ENCODE data around the gene GRM3. TPM values are rescaled to one million over a fixed set of nuclear protein-coding genes. Genes with fewer than 3 reads are reported as not detected.

The GRM3 gene
- polyA plus RNA-seq, 1 of the 3 experiments (the other 2 are of a cell fraction) = not detected

DNA sequence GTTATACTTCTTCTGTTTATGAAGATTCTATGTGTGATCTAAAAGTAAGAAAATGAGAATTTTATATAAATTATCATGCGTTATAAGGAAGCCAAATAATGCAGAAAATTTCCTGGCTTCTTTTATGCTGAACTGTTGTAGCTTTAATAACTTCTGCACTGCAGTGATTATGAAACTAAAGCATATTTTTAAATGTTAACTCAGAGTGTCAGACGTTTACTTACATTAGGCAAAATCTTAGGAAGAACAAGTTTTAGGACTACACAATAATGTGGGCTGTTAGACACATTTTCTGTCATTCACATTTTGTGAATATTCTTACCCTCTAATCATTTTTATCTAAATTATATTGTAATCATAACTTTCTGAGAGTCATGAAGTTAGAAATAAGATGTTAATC lies 22.0 kb downstream of the GRM3 start:
- Histone ChIP-seq H3K79me2 (ENCODE audit: insufficient read depth) (no peaks in the 10 kb centered on the region), H3K27me3 (ENCODE audit: insufficient read depth) (no peaks in the 10 kb centered on the region), H3K9me3 (no peaks in the 10 kb centered on the region), H3K4me1 (ENCODE audit: control insufficient read depth in 1 of 2, insufficient read depth in 2 of 2, low read depth in 1 of 2, low read length in 1 of 2) (no peaks in the 10 kb centered on the region), H2AFZ (ENCODE audit: low read depth) (no peak overlapping the region), H3K9me2 (no peaks in the 10 kb centered on the region; the same call in 1 of the 2 replicates), H3K4me3 (ENCODE audit: low read depth in 2 of 2, low read length in 1 of 2) (no peak overlapping the region), H3K9ac (no peak overlapping the region), H3K27ac (ENCODE audit: low read depth in 2 of 2, low read length in 1 of 2) (no peak overlapping the region), H4K20me1 (ENCODE audit: insufficient read depth) (no peaks in the 10 kb centered on the region), H3F3A (replicated peaks; ENCODE audit: insufficient read depth) (no peaks in the 10 kb centered on the region), H3K4me2 (no peak overlapping the region), H3K36me3 (replicated peaks in 1 of 2; ENCODE audit: control insufficient read depth in 1 of 2, insufficient read depth in 2 of 2, low read length in 1 of 2) (no peaks in the 10 kb centered on the region)
- DNase-seq = no peak
- TF ChIP-seq RCOR1 (IDR thresholded peaks at IDR 0.05; ENCODE audit: low read length) (no peak), FOSL2 (IDR thresholded peaks at IDR 0.05; ENCODE audit: borderline replicate concordance, low read depth) (no peak)
- WGBS (ENCODE audit: low lambda C conversion rate) = 18% methylated on average over 2 of the region's 2 CpGs
- CTCF ChIA-PET = interaction anchor here (0.6 to 1.8 kb wide), 3 partner anchors 9 to 212 kb away, joined by 3 to 4 read pairs (median 4); no protein-coding TSS in a partner anchor
- POLR2A ChIA-PET = no interaction called here

DNA sequence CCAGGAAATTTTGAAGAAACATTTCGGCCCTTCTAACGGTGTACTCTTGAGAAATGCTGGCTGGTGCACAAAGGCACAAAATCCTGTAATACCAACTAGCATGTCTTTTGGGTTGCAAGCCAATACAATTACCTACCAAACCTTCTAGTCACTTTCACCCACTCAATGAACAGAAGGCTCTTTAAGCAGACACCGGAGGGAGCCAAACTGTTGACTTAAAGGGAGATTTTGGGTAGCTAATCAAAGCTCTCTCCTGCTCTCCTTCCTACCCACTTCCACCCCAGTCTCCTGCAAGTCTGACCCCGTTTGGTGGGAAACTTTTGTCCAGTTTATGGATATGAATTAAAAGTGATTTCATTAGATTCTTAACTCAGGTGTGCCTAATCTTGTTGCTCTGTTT lies 24.0 kb downstream of the GRM3 start:
- H3K9me3 ChIP-seq = no peaks in the 10 kb centered on the region
- H3K9ac ChIP-seq = no peak overlapping the region
- H4K20me1 ChIP-seq (ENCODE audit: insufficient read depth) = no peaks in the 10 kb centered on the region
- H3K9me2 ChIP-seq = no peaks in the 10 kb centered on the region
- no peaks in the 10 kb centered on the region for H3K36me3 ChIP-seq (replicated peaks in 1 of 2; ENCODE audit: control insufficient read depth in 1 of 2, insufficient read depth in 2 of 2, low read length in 1 of 2)
- H2AFZ ChIP-seq (ENCODE audit: low read depth) = no peak overlapping the region
- H3K4me2 ChIP-seq = no peak overlapping the region
- H3K4me1 ChIP-seq (ENCODE audit: control insufficient read depth in 1 of 2, insufficient read depth in 2 of 2, low read depth in 1 of 2, low read length in 1 of 2) = no peaks in the 10 kb centered on the region
- no peaks in the 10 kb centered on the region for H3F3A ChIP-seq (replicated peaks; ENCODE audit: insufficient read depth)
- no peaks in the 10 kb centered on the region for H3K27me3 ChIP-seq (ENCODE audit: insufficient read depth)
- 4% methylated on average over 4 of the region's 4 CpGs for WGBS (ENCODE audit: low lambda C conversion rate)
- H3K79me2 ChIP-seq (ENCODE audit: insufficient read depth) = no peaks in the 10 kb centered on the region
- peak overlapping the region in 1 of 2 experiments; percentile 29; a peak in 1 of 4 replicates for H3K4me3 ChIP-seq (ENCODE audit: low read depth in 2 of 2, low read length in 1 of 2)
- POLR2A ChIA-PET = no interaction called here
- no peak overlapping the region for H3K27ac ChIP-seq (ENCODE audit: low read depth in 2 of 2, low read length in 1 of 2)
- no peak for TF ChIP-seq RFX5 (IDR thresholded peaks at IDR 0.05; ENCODE audit: low read length)
- no peak for TF ChIP-seq NFIC (IDR thresholded peaks at IDR 0.05; ENCODE audit: borderline replicate concordance)
- peak; percentile 36 for TF ChIP-seq RAD21 (IDR thresholded peaks at IDR 0.05; ENCODE audit: low read length)
- no peak for TF ChIP-seq SMC3 (IDR thresholded peaks at IDR 0.05; ENCODE audit: low read depth, low read length)
- CTCF ChIA-PET = interaction anchor here (0.6 to 1.5 kb wide), 3 partner anchors 10 to 480 kb away, joined by 3 to 5 read pairs (median 3); no protein-coding TSS in a partner anchor
- no peak for DNase-seq

DNA sequence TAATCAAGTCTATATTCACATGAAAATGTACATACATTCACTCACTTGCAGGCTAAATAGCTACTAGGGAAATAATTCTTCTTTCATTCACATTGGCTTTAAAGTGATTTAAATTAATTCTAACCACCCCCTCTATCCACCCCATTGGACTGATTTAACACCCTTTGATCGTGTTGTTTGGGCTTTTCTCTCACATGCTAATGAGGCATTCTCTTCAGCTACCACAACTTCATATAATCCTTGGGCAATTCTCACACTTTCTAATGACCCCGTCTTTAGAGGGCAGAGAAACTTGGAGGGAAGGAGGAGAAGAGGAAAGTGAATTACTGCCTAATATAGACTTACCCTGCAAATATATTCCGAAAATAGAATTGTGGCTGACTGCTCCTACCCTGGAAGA lies 24.6 kb downstream of the GRM3 start:
- Histone ChIP-seq H3K36me3 (replicated peaks in 1 of 2; ENCODE audit: control insufficient read depth in 1 of 2, insufficient read depth in 2 of 2, low read length in 1 of 2) (no peaks in the 10 kb centered on the region), H3F3A (replicated peaks; ENCODE audit: insufficient read depth) (no peaks in the 10 kb centered on the region), H3K79me2 (ENCODE audit: insufficient read depth) (no peaks in the 10 kb centered on the region), H3K9ac (no peak overlapping the region), H3K4me3 (ENCODE audit: low read depth in 2 of 2, low read length in 1 of 2) (no peak overlapping the region), H3K4me1 (ENCODE audit: control insufficient read depth in 1 of 2, insufficient read depth in 2 of 2, low read depth in 1 of 2, low read length in 1 of 2) (no peaks in the 10 kb centered on the region), H3K27ac (ENCODE audit: low read depth in 2 of 2, low read length in 1 of 2) (no peak overlapping the region), H3K9me3 (no peaks in the 10 kb centered on the region), H4K20me1 (ENCODE audit: insufficient read depth) (no peaks in the 10 kb centered on the region), H3K4me2 (no peak overlapping the region), H3K27me3 (ENCODE audit: insufficient read depth) (no peaks in the 10 kb centered on the region), H2AFZ (ENCODE audit: low read depth) (no peak overlapping the region), H3K9me2 (no peaks in the 10 kb centered on the region)
- DNase-seq = no peak
- POLR2A ChIA-PET = no interaction called here
- CTCF ChIA-PET = interaction anchor here (0.6 to 2.1 kb wide), 5 partner anchors 10 to 480 kb away, joined by 3 to 9 read pairs (median 3); no protein-coding TSS in a partner anchor
- 1% methylated on average over 3 of the region's 3 CpGs for WGBS (ENCODE audit: low lambda C conversion rate)
- TF ChIP-seq TEAD4 (IDR thresholded peaks at IDR 0.05; ENCODE audit: borderline replicate concordance, insufficient read depth) (no peak), FOXM1 (IDR thresholded peaks at IDR 0.05; ENCODE audit: low read depth) (no peak)

Measured in SK-N-SH (cell line).